ENCODE data around the gene ZNF438.

DNA sequence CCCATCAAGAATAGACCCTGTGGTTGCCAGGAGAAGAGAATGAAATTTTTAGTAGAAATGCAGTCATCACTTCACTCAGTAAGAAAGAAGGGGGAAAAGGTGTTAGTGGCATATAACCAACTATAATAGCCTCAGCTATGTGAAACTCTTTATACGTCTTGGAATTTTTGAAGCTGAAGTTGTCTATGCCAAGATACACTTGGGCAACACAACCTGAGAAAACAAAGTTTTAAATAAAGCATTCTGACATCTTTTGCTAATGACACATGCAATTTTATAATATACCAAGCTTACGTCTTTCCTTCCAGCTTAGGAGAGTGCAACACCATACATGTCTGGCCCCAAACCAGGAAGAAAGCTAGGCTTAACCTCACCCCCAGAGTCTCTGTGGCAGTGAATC lies 40.8 kb upstream of the ZNF438 start:
- no peak for TF ChIP-seq POLR2A (IDR thresholded peaks at IDR 0.05)
- TF ChIP-seq, protein P1, sequence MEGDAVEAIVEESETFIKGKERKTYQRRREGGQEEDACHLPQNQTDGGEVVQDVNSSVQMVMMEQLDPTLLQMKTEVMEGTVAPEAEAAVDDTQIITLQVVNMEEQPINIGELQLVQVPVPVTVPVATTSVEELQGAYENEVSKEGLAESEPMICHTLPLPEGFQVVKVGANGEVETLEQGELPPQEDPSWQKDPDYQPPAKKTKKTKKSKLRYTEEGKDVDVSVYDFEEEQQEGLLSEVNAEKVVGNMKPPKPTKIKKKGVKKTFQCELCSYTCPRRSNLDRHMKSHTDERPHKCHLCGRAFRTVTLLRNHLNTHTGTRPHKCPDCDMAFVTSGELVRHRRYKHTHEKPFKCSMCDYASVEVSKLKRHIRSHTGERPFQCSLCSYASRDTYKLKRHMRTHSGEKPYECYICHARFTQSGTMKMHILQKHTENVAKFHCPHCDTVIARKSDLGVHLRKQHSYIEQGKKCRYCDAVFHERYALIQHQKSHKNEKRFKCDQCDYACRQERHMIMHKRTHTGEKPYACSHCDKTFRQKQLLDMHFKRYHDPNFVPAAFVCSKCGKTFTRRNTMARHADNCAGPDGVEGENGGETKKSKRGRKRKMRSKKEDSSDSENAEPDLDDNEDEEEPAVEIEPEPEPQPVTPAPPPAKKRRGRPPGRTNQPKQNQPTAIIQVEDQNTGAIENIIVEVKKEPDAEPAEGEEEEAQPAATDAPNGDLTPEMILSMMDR (IDR thresholded peaks at IDR 0.05): no peak
